Ovary (tissue), 9 donors: ENCODE measurements around the gene DPY19L1. TPM values are rescaled to one million over a fixed set of nuclear protein-coding genes. Genes with fewer than 3 reads are reported as not detected.
"Not testable (repeated sequence)": the region's sequence is repeated elsewhere in the genome, so short reads cannot be mapped to it uniquely, and the experiment has no call there.

Experiments
- DNase-seq, 5 donors: peaks; one replicate each; pipeline ENCODE4 v3.0.0-alpha.2; 2019 to 2020
- H3K27ac ChIP-seq, 2 donors: fragments of 200-600 bp; one replicate each; pipeline versions ENCODE4 v1.5.1 to v1.8.0; 2019 to 2022
- H3K27me3 ChIP-seq: fragments of 200-600 bp; one replicate; pipeline ENCODE4 v1.8.0; 2022
- H3K36me3 ChIP-seq: fragments of 200-600 bp; sonication (generic); one replicate; pipeline ENCODE4 v1.5.1; 2019
- H3K4me1 ChIP-seq: one replicate; pipeline ENCODE4 v1.8.1; 2013; ENCODE audit warnings: mild to moderate bottlenecking, moderate library complexity; ENCODE audit not compliant: insufficient read depth
- H3K4me3 ChIP-seq: fragments of 200-600 bp; sonication (generic); one replicate; pipeline ENCODE4 v1.5.1; 2017
- H3K9me3 ChIP-seq, 2 donors: fragments of 200-600 bp in 1 of 2; sonication (generic) in 1 of 2; one replicate each; pipeline versions ENCODE4 v1.5.1 to v1.8.1; 2013 to 2019; ENCODE audit warnings: mild to moderate bottlenecking in 1 of 2, moderate library complexity in 1 of 2
- CTCF ChIP-seq, 3 donors: fragments of 450-650 bp in 2 of 3; fragments of 200-600 bp in 1 of 3; IDR thresholded peaks; one replicate each; pipeline versions ENCODE4 v1.5.1 to v1.8.0; 2016 to 2022; ENCODE audit warnings: antibody characterized with exemption in 3 of 3, mild to moderate bottlenecking in 1 of 3
- EP300 ChIP-seq: sonication (generic); formaldehyde crosslinking; IDR thresholded peaks from one replicate; pipeline ENCODE4 v1.6.1; 2017; ENCODE audit warnings: antibody characterized with exemption
- POLR2A ChIP-seq: fragments of 450-650 bp; IDR thresholded peaks from one replicate; pipeline ENCODE4 v1.6.1; 2017; ENCODE audit warnings: antibody characterized with exemption, mild to moderate bottlenecking, moderate library complexity
- WGBS, 3 donors: extraction: QIAGEN DNeasy Blood & Tissue Kit in 1 of 3; methylation state at CpG; one replicate each; pipeline versions ENCODE4 v1.1.5 to v1.1.7; 2013 to 2017; 5-methylcytosine and 5-hydroxymethylcytosine counted together
- intact Hi-C, 4 donors: fragments of 100-400 bp; cut with DNase I; formaldehyde crosslinking; loops; one replicate each; pipeline versions ENCODE4 v1.11.0 to v1.15.1; 2022 to 2023
- polyA plus RNA-seq, 2 donors: library from polyadenylated mRNA; stranded (reverse); fragments of 200-250 nt in 1 of 2; fragments of 350-450 nt in 1 of 2; fragmentation: Illumina TruSeq in 1 of 2; extraction: RNeasy Lipid Tissue Mini Kit (QIAGEN cat#74804) in 1 of 2; gene quantifications; one replicate each; pipeline ENCODE4 v1.2.3, GENCODE V29; 2013 to 2014
- total RNA-seq, 7 donors: library from RNA; depleted of rRNA in 2 of 7; stranded (reverse); fragments of >200 nt in 2 of 7; fragmentation: NEBNext Ultra II Directional in 3 of 7; extraction: Animal tissue kit (Norgen Biotek cat#: 25700) in 3 of 7; gene quantifications; one replicate each; pipeline versions ENCODE4 v1.1.0 to v1.2.4, GENCODE V29; 2016 to 2023
- donor health status: DM: no; HTN: no; CAD: no; lungs with moderate emphysema.
- donor health status: DM: no; HTN: no; CAD: no.
- donor health status: Bipolar disorder and iron deficiency.
- donor health status: DM: yes; HTN: yes; CAD: no.
- donor health status: DM: no; HTN: no; CAD: no.
- donor health status: DM: yes; HTN: yes; CAD: no.

The DPY19L1 gene
- total and polyA plus RNA-seq, 9 donors = 8.1 to 32.7 (median 17.8) TPM

GRCh38 chr7:34991938-34992840 lies 45.1 kb downstream of the DPY19L1 start:
- Histone ChIP-seq H3K27me3 (no peaks in the 10 kb centered on the region), H3K4me1 (no peaks in the 10 kb centered on the region), H3K9me3 (no peaks in the 10 kb centered on the region), H3K27ac (no peak overlapping the region), H3K4me3 (no peak overlapping the region), H3K36me3 (no peaks in the 10 kb centered on the region)
- TF ChIP-seq CTCF (IDR thresholded peaks at IDR 0.05) = no peak
- no peak for TF ChIP-seq POLR2A
- no peak for TF ChIP-seq EP300
- intact Hi-C loops = no loop called here
- 78 to 81% (median 78%) methylated on average over 12 of the region's 12 CpGs for WGBS, 3 donors
- no peak for DNase-seq

GRCh38 chr7:34988442-34989125 lies 48.7 kb downstream of the DPY19L1 start:
- H3K4me3 ChIP-seq, H3K27me3 ChIP-seq, H3K9me3 ChIP-seq, H3K27ac ChIP-seq, H3K4me1 ChIP-seq, DNase-seq, H3K36me3 ChIP-seq, intact Hi-C loops: not testable (repeated sequence)
- WGBS, 3 donors = 87 to 91% (median 90%) methylated on average over 2 of the region's 2 CpGs

- H3K9me3 ChIP-seq, H3K27me3 ChIP-seq, DNase-seq, H3K4me1 ChIP-seq, H3K36me3 ChIP-seq, H3K4me3 ChIP-seq, H3K27ac ChIP-seq, intact Hi-C loops: not testable (repeated sequence)
- WGBS, 3 donors = 86 to 91% (median 91%) methylated on average over 3 of the region's 3 CpGs
Measured at GRCh38 chr7:34985155-34985554, 52.1 kb downstream of the DPY19L1 start.

GRCh38 chr7:34984140-34984539 lies 53.1 kb downstream of the DPY19L1 start:
- H3K4me3 ChIP-seq, H3K36me3 ChIP-seq, intact Hi-C loops, H3K4me1 ChIP-seq, H3K27ac ChIP-seq, H3K27me3 ChIP-seq, H3K9me3 ChIP-seq, DNase-seq: not testable (repeated sequence)
- 94 to 99% (median 98%) methylated on average over 4 of the region's 4 CpGs for WGBS, 3 donors

GRCh38 chr7:34982371-34983019 lies 54.8 kb downstream of the DPY19L1 start:
- H3K4me1 ChIP-seq = no peaks in the 10 kb centered on the region
- H3K27me3 ChIP-seq = no peaks in the 10 kb centered on the region
- no peak for DNase-seq
- H3K9me3 ChIP-seq = no peaks in the 10 kb centered on the region
- 45 to 66% (median 63%) methylated on average over 3 of the region's 3 CpGs for WGBS, 3 donors
- no peak overlapping the region for H3K27ac ChIP-seq
- TF ChIP-seq EP300 = no peak
- no peak for TF ChIP-seq CTCF (IDR thresholded peaks at IDR 0.05)
- no peak for TF ChIP-seq POLR2A
- no peaks in the 10 kb centered on the region for H3K36me3 ChIP-seq
- intact Hi-C loops = no loop called here
- H3K4me3 ChIP-seq = no peak overlapping the region

- 91 to 95% (median 94%) methylated on average over 2 of the region's 2 CpGs for WGBS, 3 donors
- H3K4me3 ChIP-seq, intact Hi-C loops, DNase-seq, H3K9me3 ChIP-seq, H3K27ac ChIP-seq, H3K27me3 ChIP-seq, H3K36me3 ChIP-seq, H3K4me1 ChIP-seq: not testable (repeated sequence)
Measured at GRCh38 chr7:34979124-34979523, 58.2 kb downstream of the DPY19L1 start.
